Peyer's patch (tissue), 4 donors: ENCODE data around the gene CHAC2. TPM values are rescaled to one million over a fixed set of nuclear protein-coding genes. Genes with fewer than 3 reads are reported as not detected.
A peak's percentile ranks its signal among the peaks of the same experiment; 100 is the strongest.
"Not testable (repeated sequence)": the region's sequence is repeated elsewhere in the genome, so short reads cannot be mapped to it uniquely, and the experiment has no call there.

Experiments
- DNase-seq, 3 donors: peaks; one replicate each; pipeline ENCODE4 v3.0.0-alpha.2; 2017 to 2019
- H3K27ac ChIP-seq, 4 donors: fragments of 200-600 bp; sonication (generic); one replicate each; pipeline ENCODE4 v1.5.1; 2016 to 2019
- H3K27me3 ChIP-seq, 2 donors: fragments of 200-600 bp; sonication (generic); one replicate each; pipeline ENCODE4 v1.5.1; 2019
- H3K36me3 ChIP-seq, 3 donors: fragments of 200-600 bp; sonication (generic); one replicate each; pipeline ENCODE4 v1.5.1; 2016 to 2019
- H3K4me1 ChIP-seq, 4 donors: fragments of 200-600 bp; sonication (generic); one replicate each; pipeline ENCODE4 v1.5.1; 2016 to 2019
- H3K4me3 ChIP-seq, 4 donors: fragments of 200-600 bp; sonication (generic); 1 replicate in 3 of 4; 2 replicates in 1 of 4; pipeline ENCODE4 v1.5.1; 2016 to 2019; ENCODE audit warnings: mild to moderate bottlenecking in 1 of 4
- H3K9me3 ChIP-seq, 4 donors: fragments of 200-600 bp; sonication (generic); one replicate each; pipeline ENCODE4 v1.5.1; 2016 to 2019; ENCODE audit warnings: mild to moderate bottlenecking in 1 of 4
- POLR2A ChIP-seq, 2 donors: fragments of 450-650 bp; IDR thresholded peaks; one replicate each; pipeline ENCODE4 v1.5.1; 2017; ENCODE audit warnings: antibody characterized with exemption in 2 of 2, mild to moderate bottlenecking in 2 of 2, moderate library complexity in 2 of 2
- total RNA-seq, 4 donors: library from RNA; depleted of rRNA; stranded (reverse); fragments of >200 nt; gene quantifications; one replicate each; pipeline ENCODE4 v1.1.0, GENCODE V29; 2016
- TF ChIP-seq, protein P1 (sequence below), 6 experiments: fragments of 450-650 bp in 4 of 6; fragments of 200-600 bp in 2 of 6; sonication (generic) in 1 of 6; IDR thresholded peaks; one replicate each; pipeline ENCODE4 v1.5.1; 2017 to 2019; ENCODE audit warnings: antibody characterized with exemption in 6 of 6, mild to moderate bottlenecking in 3 of 6, moderate library complexity in 1 of 6

Gene CHAC2
- total RNA-seq, 4 donors from 2014 or later: 1.9 to 3.2 (median 2.9) TPM; not detected in 1

DNA sequence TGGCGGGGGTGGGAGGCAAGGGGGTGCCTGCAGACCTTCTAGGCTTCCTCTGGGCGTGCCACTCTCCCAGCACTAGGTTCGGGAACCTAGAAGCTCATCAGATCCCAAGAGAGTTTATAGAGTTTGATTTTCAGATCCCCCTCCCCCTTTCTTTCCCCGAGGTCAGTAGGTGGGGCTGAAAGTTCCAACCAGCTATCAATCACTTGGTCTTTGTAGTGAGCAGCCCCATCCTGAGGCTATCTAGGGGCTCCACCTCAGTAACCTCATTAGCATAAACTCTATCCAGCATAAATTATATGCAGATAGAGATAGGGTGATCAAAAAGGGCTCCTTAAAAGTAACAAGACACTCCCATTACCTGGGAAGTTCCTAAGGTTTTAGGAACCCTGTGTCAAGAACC, 52.0 kb downstream of the CHAC2 start:
- DNase-seq: no peak
- H3K27ac ChIP-seq: peak overlapping the region in 1 of 4 donors; percentile 33

DNA sequence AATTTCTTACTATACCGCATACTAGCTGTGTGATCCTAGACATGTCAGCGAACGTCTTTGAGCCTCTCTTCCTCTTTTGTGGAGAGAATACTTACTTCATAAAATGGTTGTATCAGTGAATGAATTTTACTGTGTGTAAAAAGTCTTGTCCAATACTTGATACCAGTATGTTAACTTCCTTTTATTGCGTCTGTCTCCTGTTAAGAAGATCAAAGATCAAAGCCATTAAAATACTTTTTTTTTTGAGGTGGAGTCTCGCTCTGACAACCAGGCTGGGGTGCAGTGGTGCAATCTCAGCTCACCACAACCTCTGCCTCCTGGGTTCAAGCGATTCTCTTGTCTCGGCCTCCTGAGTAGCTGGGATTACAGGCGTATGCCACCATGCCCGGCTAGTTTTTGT, 52.4 kb downstream of the CHAC2 start:
- no peak overlapping the region for H3K4me3 ChIP-seq
- no peaks in the 10 kb centered on the region for H3K9me3 ChIP-seq
- peaks cover 0 to 5% (median 0%) of the 10 kb centered on the region in 4 donors for H3K4me1 ChIP-seq
- H3K27ac ChIP-seq: peak overlapping the region in 1 of 4 donors; percentile 33
- no peaks in the 10 kb centered on the region for H3K27me3 ChIP-seq
- DNase-seq: no peak
- TF ChIP-seq, protein P1, sequence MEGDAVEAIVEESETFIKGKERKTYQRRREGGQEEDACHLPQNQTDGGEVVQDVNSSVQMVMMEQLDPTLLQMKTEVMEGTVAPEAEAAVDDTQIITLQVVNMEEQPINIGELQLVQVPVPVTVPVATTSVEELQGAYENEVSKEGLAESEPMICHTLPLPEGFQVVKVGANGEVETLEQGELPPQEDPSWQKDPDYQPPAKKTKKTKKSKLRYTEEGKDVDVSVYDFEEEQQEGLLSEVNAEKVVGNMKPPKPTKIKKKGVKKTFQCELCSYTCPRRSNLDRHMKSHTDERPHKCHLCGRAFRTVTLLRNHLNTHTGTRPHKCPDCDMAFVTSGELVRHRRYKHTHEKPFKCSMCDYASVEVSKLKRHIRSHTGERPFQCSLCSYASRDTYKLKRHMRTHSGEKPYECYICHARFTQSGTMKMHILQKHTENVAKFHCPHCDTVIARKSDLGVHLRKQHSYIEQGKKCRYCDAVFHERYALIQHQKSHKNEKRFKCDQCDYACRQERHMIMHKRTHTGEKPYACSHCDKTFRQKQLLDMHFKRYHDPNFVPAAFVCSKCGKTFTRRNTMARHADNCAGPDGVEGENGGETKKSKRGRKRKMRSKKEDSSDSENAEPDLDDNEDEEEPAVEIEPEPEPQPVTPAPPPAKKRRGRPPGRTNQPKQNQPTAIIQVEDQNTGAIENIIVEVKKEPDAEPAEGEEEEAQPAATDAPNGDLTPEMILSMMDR (IDR thresholded peaks at IDR 0.05): no peak
- TF ChIP-seq POLR2A (IDR thresholded peaks at IDR 0.05): no peak
- peaks cover 0 to 35% (median 0%) of the 10 kb centered on the region in 3 donors for H3K36me3 ChIP-seq

More for the DNA sequence above, 52.0 kb downstream of the CHAC2 start:
- Histone ChIP-seq H3K4me1 (peaks cover 0 to 5% (median 0%) of the 10 kb centered on the region in 4 donors), H3K27me3 (no peaks in the 10 kb centered on the region), H3K4me3 (no peak overlapping the region), H3K9me3 (no peaks in the 10 kb centered on the region), H3K36me3 (peaks cover 0 to 39% (median 0%) of the 10 kb centered on the region in 3 donors)
- TF ChIP-seq, protein P1 (IDR thresholded peaks at IDR 0.05): no peak
- TF ChIP-seq POLR2A (IDR thresholded peaks at IDR 0.05): no peak

DNA sequence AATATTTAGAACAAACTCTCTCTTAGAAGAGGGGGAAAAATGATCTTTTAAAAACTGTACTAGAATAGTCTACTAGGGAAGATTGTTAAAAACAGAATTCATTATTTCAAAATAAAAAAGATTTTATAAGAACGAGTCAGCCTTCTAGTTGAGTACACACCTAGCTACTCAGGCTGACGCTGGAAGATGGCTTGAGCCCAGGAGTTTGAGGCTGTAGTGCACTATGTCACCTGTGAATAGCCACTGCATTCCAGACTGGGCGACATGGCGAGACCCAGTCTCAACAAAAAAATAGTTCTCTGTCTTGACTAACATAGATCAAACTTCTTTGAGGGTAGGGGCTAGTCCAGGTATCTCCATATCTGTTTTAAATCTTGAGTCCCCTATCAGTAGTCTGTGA, 53.1 kb downstream of the CHAC2 start:
- Histone ChIP-seq H3K27ac (no peak overlapping the region), H3K36me3 (peaks cover 0 to 28% (median 0%) of the 10 kb centered on the region in 3 donors)
- DNase-seq: no peak

GRCh38 chr2:53821810-53822209, 54.2 kb downstream of the CHAC2 start:
- Histone ChIP-seq H3K27me3 (no peaks in the 10 kb centered on the region), H3K4me3 (no peak overlapping the region), H3K36me3 (peaks cover 0 to 18% (median 0%) of the 10 kb centered on the region in 3 donors), H3K9me3 (no peaks in the 10 kb centered on the region), H3K27ac (no peak overlapping the region), H3K4me1 (peaks cover 0 to 5% (median 0%) of the 10 kb centered on the region in 4 donors)
- no peak for DNase-seq
- no peak for TF ChIP-seq POLR2A (IDR thresholded peaks at IDR 0.05)
- TF ChIP-seq, protein P1 (IDR thresholded peaks at IDR 0.05): no peak

More for the DNA sequence above, 53.1 kb downstream of the CHAC2 start:
- no peak for TF ChIP-seq POLR2A (IDR thresholded peaks at IDR 0.05)
- TF ChIP-seq, protein P1 (IDR thresholded peaks at IDR 0.05): no peak
- Histone ChIP-seq H3K9me3 (no peaks in the 10 kb centered on the region), H3K4me1 (peaks cover 0 to 5% (median 0%) of the 10 kb centered on the region in 4 donors), H3K27me3 (no peaks in the 10 kb centered on the region), H3K4me3 (no peak overlapping the region)

- not testable (repeated sequence) for H3K4me3 ChIP-seq, H3K27me3 ChIP-seq, DNase-seq, H3K27ac ChIP-seq, H3K4me1 ChIP-seq, H3K9me3 ChIP-seq, H3K36me3 ChIP-seq
- TF ChIP-seq, protein P1 (IDR thresholded peaks at IDR 0.05): peak in 4 of 6 experiments; percentile 12 to 48 (median 36)
Observed at GRCh38 chr2:53823639-53824038, 56.0 kb downstream of the CHAC2 start.

Other genes starting within 250 kb of the CHAC2 start
- gene ASB3, start 19.1 kb downstream of the CHAC2 start, total RNA-seq: 10 to 100 TPM; 11.7 to 30.5 (median 18.3) TPM
- gene ERLEC1, start 19.2 kb downstream of the CHAC2 start, total RNA-seq: 10 to 100 TPM; 28.1 to 69.3 (median 55.4) TPM
- 10 to 100 TPM in 1 of 4 donors, 1 to 10 TPM in 3; 2.5 to 25.6 (median 4.6) TPM for gene GPR75, start 92.2 kb downstream of the CHAC2 start, total RNA-seq
- 10 to 100 TPM; 23.8 to 51.2 (median 34.2) TPM for gene PSME4, start 203.2 kb downstream of the CHAC2 start, total RNA-seq